Measurements from ENCODE around the gene KIAA1958. TPM values are rescaled to one million over a fixed set of nuclear protein-coding genes. Genes with fewer than 3 reads are reported as not detected.

KIAA1958 gene
- total RNA-seq, 1 donor from 2014 or later, result 12.0 TPM

- H3K36me3 Mint-ChIP-seq (ENCODE audit: low read depth, unreplicated experiment), result no peaks in the 10 kb centered on the region
- H3K27ac Mint-ChIP-seq (ENCODE audit: unreplicated experiment), result no peak overlapping the region
- FAIRE-seq, result peak; percentile 9
- no peak overlapping the region for H3K4me3 Mint-ChIP-seq (ENCODE audit: unreplicated experiment)
- peaks cover 26% of the 10 kb centered on the region for H3K4me1 ChIP-seq (ENCODE audit: insufficient read depth, low read length)
- no peaks in the 10 kb centered on the region for H4K20me1 ChIP-seq (ENCODE audit: insufficient read depth, low read length)
- peak; percentile 87 for DNase-seq (ENCODE audit: low read depth)
- H3K4me2 ChIP-seq (ENCODE audit: low read length), result no peak overlapping the region
- H3K4me3 ChIP-seq (ENCODE audit: insufficient read depth, low read depth, low read length), result no peak overlapping the region
- H3K9me3 ChIP-seq (ENCODE audit: insufficient read depth, low read depth, low read length), result no peaks in the 10 kb centered on the region
- H3K36me3 ChIP-seq (ENCODE audit: insufficient read depth, low read length), result no peaks in the 10 kb centered on the region
- no peak for TF ChIP-seq EZH2 (IDR thresholded peaks at IDR 0.05; ENCODE audit: insufficient read depth, low read length)
- TF ChIP-seq CTCF (IDR thresholded peaks at IDR 0.05; ENCODE audit: insufficient read depth, low read depth, low read length), result no peak
- H3K27me3 Mint-ChIP-seq (ENCODE audit: low read depth, unreplicated experiment), result no peaks in the 10 kb centered on the region
- H3K4me1 Mint-ChIP-seq (ENCODE audit: low read depth, unreplicated experiment), result peaks cover 28% of the 10 kb centered on the region
- no peaks in the 10 kb centered on the region for H3K9me3 Mint-ChIP-seq (ENCODE audit: unreplicated experiment)
- H2AFZ ChIP-seq (ENCODE audit: low read depth, low read length), result no peak overlapping the region
- H3K27me3 ChIP-seq (ENCODE audit: insufficient read depth, low read length), result no peaks in the 10 kb centered on the region
- no peaks in the 10 kb centered on the region for H3K79me2 ChIP-seq (ENCODE audit: insufficient read depth, low read length)
- H3K27ac ChIP-seq (ENCODE audit: low read depth, low read length), result no peak overlapping the region
- no peak overlapping the region for H3K9ac ChIP-seq (ENCODE audit: low read length)
These were observed 70.1 kb downstream of the KIAA1958 start for GRCh38 chr9:112556497-112557442.

GRCh38 chr9:112558476-112558875, 71.8 kb downstream of the KIAA1958 start:
- Histone ChIP-seq H2AFZ (ENCODE audit: low read depth, low read length) (no peak overlapping the region), H3K4me2 (ENCODE audit: low read length) (no peak overlapping the region), H3K4me1 (ENCODE audit: insufficient read depth, low read length) (peaks cover 26% of the 10 kb centered on the region), H3K79me2 (ENCODE audit: insufficient read depth, low read length) (no peaks in the 10 kb centered on the region), H3K9ac (ENCODE audit: low read length) (no peak overlapping the region), H3K27me3 (ENCODE audit: insufficient read depth, low read length) (no peaks in the 10 kb centered on the region), H3K9me3 (ENCODE audit: insufficient read depth, low read depth, low read length) (no peaks in the 10 kb centered on the region), H3K36me3 (ENCODE audit: insufficient read depth, low read length) (no peaks in the 10 kb centered on the region), H3K27ac (ENCODE audit: low read depth, low read length) (no peak overlapping the region), H4K20me1 (ENCODE audit: insufficient read depth, low read length) (no peaks in the 10 kb centered on the region), H3K4me3 (ENCODE audit: insufficient read depth, low read depth, low read length) (no peak overlapping the region)
- H3K4me1 Mint-ChIP-seq (ENCODE audit: low read depth, unreplicated experiment), result peaks cover 24% of the 10 kb centered on the region
- no peaks in the 10 kb centered on the region for H3K27me3 Mint-ChIP-seq (ENCODE audit: low read depth, unreplicated experiment)
- peak; percentile 5 for FAIRE-seq
- no peak overlapping the region for H3K4me3 Mint-ChIP-seq (ENCODE audit: unreplicated experiment)
- no peak overlapping the region for H3K27ac Mint-ChIP-seq (ENCODE audit: unreplicated experiment)
- peak; percentile 78 for DNase-seq (ENCODE audit: low read depth)
- TF ChIP-seq CTCF (IDR thresholded peaks at IDR 0.05; ENCODE audit: insufficient read depth, low read depth, low read length) (no peak), EZH2 (IDR thresholded peaks at IDR 0.05; ENCODE audit: insufficient read depth, low read length) (no peak)
- H3K36me3 Mint-ChIP-seq (ENCODE audit: low read depth, unreplicated experiment), result no peaks in the 10 kb centered on the region
- H3K9me3 Mint-ChIP-seq (ENCODE audit: unreplicated experiment), result no peaks in the 10 kb centered on the region

- H2AFZ ChIP-seq (ENCODE audit: low read depth, low read length), result no peak overlapping the region
- Mint-ChIP-seq H3K27me3 (ENCODE audit: low read depth, unreplicated experiment) (no peaks in the 10 kb centered on the region), H3K4me3 (ENCODE audit: unreplicated experiment) (no peak overlapping the region), H3K4me1 (ENCODE audit: low read depth, unreplicated experiment) (peaks cover 24% of the 10 kb centered on the region), H3K9me3 (ENCODE audit: unreplicated experiment) (no peaks in the 10 kb centered on the region), H3K36me3 (ENCODE audit: low read depth, unreplicated experiment) (no peaks in the 10 kb centered on the region), H3K27ac (ENCODE audit: unreplicated experiment) (no peak overlapping the region)
- peaks cover 26% of the 10 kb centered on the region for H3K4me1 ChIP-seq (ENCODE audit: insufficient read depth, low read length)
- no peak overlapping the region for H3K9ac ChIP-seq (ENCODE audit: low read length)
- H3K36me3 ChIP-seq (ENCODE audit: insufficient read depth, low read length), result no peaks in the 10 kb centered on the region
- no peaks in the 10 kb centered on the region for H3K79me2 ChIP-seq (ENCODE audit: insufficient read depth, low read length)
- no peaks in the 10 kb centered on the region for H3K9me3 ChIP-seq (ENCODE audit: insufficient read depth, low read depth, low read length)
- no peak overlapping the region for H3K27ac ChIP-seq (ENCODE audit: low read depth, low read length)
- DNase-seq (ENCODE audit: low read depth), result no peak
- no peaks in the 10 kb centered on the region for H3K27me3 ChIP-seq (ENCODE audit: insufficient read depth, low read length)
- no peak overlapping the region for H3K4me3 ChIP-seq (ENCODE audit: insufficient read depth, low read depth, low read length)
- H4K20me1 ChIP-seq (ENCODE audit: insufficient read depth, low read length), result no peaks in the 10 kb centered on the region
- no peak for TF ChIP-seq CTCF (IDR thresholded peaks at IDR 0.05; ENCODE audit: insufficient read depth, low read depth, low read length)
- no peak for TF ChIP-seq EZH2 (IDR thresholded peaks at IDR 0.05; ENCODE audit: insufficient read depth, low read length)
- peak overlapping the region; percentile 8 for H3K4me2 ChIP-seq (ENCODE audit: low read length)
- FAIRE-seq, result no peak
These were observed 72.4 kb downstream of the KIAA1958 start for GRCh38 chr9:112558978-112559377.

Data from astrocyte (in vitro differentiated cells and primary cell).